GF-D8 (cell line): ENCODE measurements around the gene XRCC6.
A peak's percentile ranks its signal among the peaks of the same experiment; 100 is the strongest.
"Not testable (repeated sequence)": the region's sequence is repeated elsewhere in the genome, so short reads cannot be mapped to it uniquely, and the experiment has no call there.

Experiments used
- DNase-seq: peaks from one replicate; lab custom pipeline; 2025; lab: John Stamatoyannopoulos, UW

Gene XRCC6

GRCh38 chr22:41598891-41599635 lies 22.0 kb upstream of the XRCC6 start:
- DNase-seq = no peak

- no peak for DNase-seq
Observed at GRCh38 chr22:41600976-41601375, 20.1 kb upstream of the XRCC6 start.

- peak; percentile 77 for DNase-seq
Observed at GRCh38 chr22:41603873-41604332, 17.2 kb upstream of the XRCC6 start.

- DNase-seq = no peak
Observed at GRCh38 chr22:41608386-41608785, 12.7 kb upstream of the XRCC6 start.

- DNase-seq = no peak
Observed at GRCh38 chr22:41612603-41613306, 8.3 kb upstream of the XRCC6 start.

GRCh38 chr22:41613456-41613855 lies 7.6 kb upstream of the XRCC6 start:
- DNase-seq = no peak

GRCh38 chr22:41619979-41620588 lies 1.0 kb upstream of the XRCC6 start:
- no peak for DNase-seq

- no peak for DNase-seq
Observed at GRCh38 chr22:41620589-41621098, 451 bp upstream of the XRCC6 start, which contains the start of gene DESI1. Gene DESI1, minus strand, starts transcription at chr22:41621043. Its CDS starts 204 bp downstream, at chr22:41620839.

- DNase-seq = no peak
Observed at GRCh38 chr22:41621911-41622179, 750 bp downstream of the XRCC6 start.

- DNase-seq = no peak
Observed at GRCh38 chr22:41625577-41625976, 4.5 kb downstream of the XRCC6 start.

GRCh38 chr22:41631115-41631514 lies 10.0 kb downstream of the XRCC6 start:
- not testable (repeated sequence) for DNase-seq

- DNase-seq = not testable (repeated sequence)
Observed at GRCh38 chr22:41631615-41632014, 10.5 kb downstream of the XRCC6 start.

- not testable (repeated sequence) for DNase-seq
Observed at GRCh38 chr22:41634610-41635009, 13.5 kb downstream of the XRCC6 start.

- DNase-seq = no peak
Observed at GRCh38 chr22:41636467-41636866, 15.4 kb downstream of the XRCC6 start.

- not testable (repeated sequence) for DNase-seq
Observed at GRCh38 chr22:41637623-41638022, 16.5 kb downstream of the XRCC6 start.

- DNase-seq = no peak
Observed at GRCh38 chr22:41638124-41638523, 17.0 kb downstream of the XRCC6 start.

GRCh38 chr22:41638748-41639147 lies 17.7 kb downstream of the XRCC6 start:
- no peak for DNase-seq

- DNase-seq = no peak
Observed at GRCh38 chr22:41641854-41642253, 20.8 kb downstream of the XRCC6 start.

- DNase-seq = no peak
Observed at GRCh38 chr22:41642331-41643110, 21.4 kb downstream of the XRCC6 start.

GRCh38 chr22:41647771-41648170 lies 26.7 kb downstream of the XRCC6 start:
- no peak for DNase-seq

GRCh38 chr22:41648432-41648831 lies 27.3 kb downstream of the XRCC6 start:
- no peak for DNase-seq

- no peak for DNase-seq
Observed at GRCh38 chr22:41650229-41650628, 29.1 kb downstream of the XRCC6 start.
